GM21529 (cell line): ENCODE data around the gene PWWP2A.
"Not testable (repeated sequence)": the region's sequence is repeated elsewhere in the genome, so short reads cannot be mapped to it uniquely, and the experiment has no call there.

Experiments
- ATAC-seq: cut with Tn5 transposase; IDR thresholded peaks from one replicate; pipeline ENCODE4 v1.9.1; 2021; ENCODE audit not compliant: unreplicated experiment

Gene PWWP2A

GRCh38 chr5:160119142-160119904, at the start of gene PWWP2A:
TSS of gene PWWP2A (minus strand) at chr5:160119450. CDS start at chr5:160119388, 62 bp downstream.
- ATAC-seq, result peak; percentile 89

DNA sequence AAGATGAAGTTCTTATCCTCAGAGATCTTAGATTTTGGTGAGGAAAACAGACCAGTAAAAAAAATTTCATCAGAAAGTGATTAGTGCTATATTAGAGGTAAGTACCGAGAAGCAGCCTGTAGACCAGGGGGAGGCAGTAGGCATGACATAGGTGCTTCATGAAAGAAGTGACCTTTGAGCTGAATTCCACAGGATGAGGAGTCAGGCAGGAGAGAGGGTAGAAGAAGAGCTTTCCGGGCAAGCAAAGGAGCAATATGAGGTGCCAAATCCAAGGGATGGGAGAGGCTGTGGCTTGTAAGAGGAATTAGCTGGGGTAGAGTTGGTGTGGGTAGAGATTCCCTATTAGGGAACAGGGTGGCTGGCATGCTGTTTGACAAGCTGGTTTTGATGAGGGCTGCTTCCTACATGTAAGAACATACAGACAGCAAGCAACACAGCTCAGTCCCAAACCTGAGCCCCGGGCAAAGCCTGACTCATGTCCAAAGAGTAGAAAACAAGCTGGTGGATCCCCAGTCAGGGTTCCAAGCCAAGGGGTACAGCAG, 48.4 kb upstream of the PWWP2A start:
- no peak for ATAC-seq

- no peak for ATAC-seq
These were observed 47.8 kb upstream of the PWWP2A start for GRCh38 chr5:160166973-160167623.

DNA sequence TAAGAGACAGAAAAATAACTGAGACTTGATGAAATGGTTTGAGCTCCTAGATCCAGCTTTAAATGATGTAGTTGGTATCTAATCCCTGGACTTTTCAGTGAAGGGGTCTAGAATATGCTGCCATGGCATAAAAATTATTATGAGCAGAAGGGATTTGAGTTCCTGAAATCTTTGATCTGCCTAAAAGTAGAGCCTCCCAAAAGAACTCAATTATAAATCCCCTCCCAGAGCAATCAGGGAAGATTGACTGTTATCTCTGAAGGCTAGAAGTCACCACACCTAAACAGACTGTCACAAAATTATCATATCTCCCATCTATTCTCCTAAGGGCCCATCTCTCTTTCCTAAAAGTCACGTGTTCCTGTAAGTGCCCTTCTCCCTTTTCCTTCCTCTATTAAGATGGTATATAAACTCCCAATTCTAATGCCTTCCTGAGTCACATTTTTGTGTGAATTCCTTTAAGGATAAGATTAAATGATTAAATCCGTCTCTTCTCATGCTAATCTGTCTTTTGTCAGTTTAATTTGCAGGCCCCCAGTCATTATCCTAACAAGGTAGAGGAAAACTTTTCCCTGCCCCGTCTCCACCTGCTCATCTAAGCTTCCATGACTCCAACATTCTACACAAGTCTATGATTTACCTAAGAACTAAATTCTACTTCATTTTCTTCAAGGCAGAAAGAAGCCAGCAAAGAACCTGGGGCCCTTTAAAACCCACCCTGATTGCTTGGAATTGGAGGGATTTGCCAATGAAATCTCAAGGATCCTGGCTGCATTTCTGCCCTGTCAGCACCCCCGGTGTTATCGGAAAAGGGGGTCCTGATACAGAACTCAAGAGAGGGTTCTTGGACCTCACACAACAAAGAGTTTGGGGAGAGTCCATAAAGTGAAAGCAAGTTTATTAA, 47.1 kb upstream of the PWWP2A start:
- ATAC-seq, result no peak

DNA sequence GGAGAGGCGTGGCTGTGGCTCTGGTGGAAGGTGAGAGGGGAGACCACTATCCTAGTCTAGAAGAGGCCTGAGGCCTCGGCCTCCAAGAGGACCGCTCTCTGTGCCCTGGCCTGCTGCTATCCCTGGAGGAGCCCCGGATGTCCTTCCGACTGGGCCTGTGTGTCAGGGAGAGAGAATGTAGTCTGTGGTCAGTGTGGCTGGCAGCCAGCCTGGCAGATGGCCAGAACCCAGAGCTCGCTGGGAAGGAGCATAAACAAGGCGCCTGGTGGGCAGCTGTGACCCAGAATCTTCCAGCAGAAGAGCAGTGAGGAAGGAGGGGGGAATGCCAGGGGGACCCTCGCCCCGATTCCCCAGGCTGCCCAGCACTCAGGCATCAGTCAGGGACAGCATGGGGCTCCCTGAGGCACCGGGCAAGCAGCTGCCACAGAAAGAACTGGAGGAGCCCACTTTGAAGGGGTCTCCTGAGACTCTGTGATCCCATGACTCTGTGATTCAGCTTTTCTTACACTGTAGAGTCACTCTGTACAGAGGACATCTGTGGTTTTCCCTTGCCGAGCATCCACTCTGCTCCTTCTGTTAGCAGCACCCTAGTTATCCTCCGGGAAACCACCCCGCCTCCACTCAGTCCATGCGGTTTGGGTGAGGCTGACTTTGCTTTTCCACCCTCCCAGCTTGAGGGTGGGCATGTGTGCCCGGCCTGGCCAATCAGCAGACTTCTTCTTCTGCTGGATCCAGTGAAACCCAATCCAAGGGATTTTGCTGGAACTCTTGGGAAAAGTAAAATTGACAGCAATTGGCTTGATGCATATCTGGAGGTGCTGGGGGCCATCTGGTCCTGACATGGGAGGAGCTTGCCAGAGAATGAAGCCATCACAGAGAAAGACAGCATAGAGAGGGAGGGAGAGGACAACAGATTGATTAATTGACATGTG, 46.2 kb upstream of the PWWP2A start:
- no peak for ATAC-seq

- ATAC-seq, result no peak
These were observed 43.7 kb upstream of the PWWP2A start for GRCh38 chr5:160162910-160163309.

DNA sequence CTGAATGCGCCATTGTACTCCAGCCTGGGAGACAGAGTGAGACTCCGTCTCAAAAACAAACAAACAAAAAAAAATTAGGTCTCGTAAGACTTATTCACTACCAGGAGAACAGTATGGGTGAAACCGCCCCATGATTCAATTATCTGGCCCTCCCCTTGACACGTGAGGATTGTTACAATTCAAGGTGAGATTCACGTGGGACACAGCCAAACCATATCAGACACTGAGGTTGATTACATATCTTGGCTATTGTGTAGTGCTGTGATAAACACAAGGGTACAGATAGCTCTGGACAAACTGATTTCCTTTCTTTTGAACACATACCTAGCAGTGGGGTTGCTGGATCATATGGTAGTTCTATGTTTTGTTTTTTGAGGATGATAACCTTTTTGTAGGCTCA, 42.4 kb upstream of the PWWP2A start:
- ATAC-seq, result no peak

DNA sequence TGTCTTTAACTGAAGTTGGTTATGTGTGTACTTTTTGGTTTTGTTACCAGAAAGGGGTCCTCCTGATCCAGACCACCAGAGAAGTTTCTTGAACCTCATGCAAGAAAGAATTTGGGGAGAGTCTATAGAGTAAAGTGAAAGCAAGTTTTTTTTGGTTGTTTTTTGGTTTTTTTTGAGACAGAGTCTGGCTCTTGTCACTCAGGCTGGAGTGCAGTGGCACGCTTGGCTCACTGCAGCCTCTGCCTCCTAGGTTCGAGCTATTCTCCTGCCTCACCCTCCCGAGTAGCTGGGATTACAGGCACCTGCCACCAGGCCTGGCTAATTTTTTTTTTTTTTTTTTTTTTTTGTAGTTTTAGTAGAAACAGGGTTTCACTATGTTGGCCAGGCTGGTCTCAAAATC, 41.6 kb upstream of the PWWP2A start:
- not testable (repeated sequence) for ATAC-seq

- peak; percentile 71 for ATAC-seq
These were observed 40.9 kb upstream of the PWWP2A start for GRCh38 chr5:160159991-160160792.

DNA sequence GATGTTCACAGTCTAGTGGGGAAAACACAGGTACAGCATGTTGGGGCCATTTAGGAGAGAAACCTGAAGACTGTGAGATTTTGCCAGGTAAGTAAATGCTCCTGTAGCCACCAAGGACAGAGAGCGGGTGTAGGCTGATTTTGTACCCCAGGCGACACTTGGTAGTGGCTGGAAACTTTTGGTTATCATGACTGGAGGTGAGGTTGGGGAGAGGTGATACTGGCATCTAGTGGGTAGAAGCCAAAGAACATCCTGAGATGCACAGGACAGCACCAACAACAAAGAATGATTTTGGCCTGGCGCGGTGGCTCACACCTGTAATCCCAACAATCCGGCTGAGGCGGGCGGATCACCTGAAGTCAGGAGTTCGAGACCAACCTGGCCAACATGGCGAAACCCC, 38.8 kb upstream of the PWWP2A start:
- ATAC-seq, result no peak

- ATAC-seq, result no peak
These were observed 35.9 kb upstream of the PWWP2A start for GRCh38 chr5:160155017-160155750.

- no peak for ATAC-seq
These were observed 33.7 kb upstream of the PWWP2A start for GRCh38 chr5:160152901-160153300.

DNA sequence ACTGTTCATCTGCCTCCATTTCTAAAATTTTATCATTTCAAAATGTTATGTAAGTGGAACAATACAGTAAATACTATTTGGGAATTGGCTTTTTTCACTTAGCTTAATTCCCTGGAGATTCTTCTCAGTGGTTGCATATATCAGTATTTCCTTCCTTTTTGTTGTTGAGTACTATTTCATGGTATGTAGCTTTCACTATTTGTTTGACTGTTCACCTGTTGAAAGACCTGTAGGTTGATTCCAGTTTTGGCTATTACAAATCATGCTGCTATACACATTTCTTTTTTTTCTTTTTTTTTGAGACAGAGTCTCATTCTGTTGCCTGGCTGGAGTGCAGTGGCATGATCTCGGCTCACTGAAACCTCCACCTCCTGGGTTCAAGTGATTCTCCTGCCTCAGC, 33.0 kb upstream of the PWWP2A start:
- peak; percentile 75 for ATAC-seq

DNA sequence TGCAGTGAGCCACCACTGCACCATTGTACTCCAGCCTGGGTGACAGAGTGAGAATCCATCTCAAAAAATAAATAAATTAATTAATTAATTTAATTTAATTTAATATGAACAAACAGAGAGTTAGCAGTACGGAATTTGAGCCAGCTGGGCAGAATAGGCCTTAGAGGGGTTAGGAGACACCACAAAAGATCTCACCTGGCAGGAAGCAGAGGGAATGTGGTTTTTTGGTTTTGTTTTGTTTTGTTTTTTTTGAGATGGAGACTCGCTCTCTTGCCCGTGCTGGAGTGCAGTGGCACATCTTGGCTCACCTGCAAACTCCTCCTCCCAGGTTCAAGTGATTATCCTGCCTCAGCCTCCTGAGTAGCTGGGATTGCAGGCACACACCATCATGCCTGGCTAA, 31.8 kb upstream of the PWWP2A start:
- ATAC-seq, result no peak

DNA sequence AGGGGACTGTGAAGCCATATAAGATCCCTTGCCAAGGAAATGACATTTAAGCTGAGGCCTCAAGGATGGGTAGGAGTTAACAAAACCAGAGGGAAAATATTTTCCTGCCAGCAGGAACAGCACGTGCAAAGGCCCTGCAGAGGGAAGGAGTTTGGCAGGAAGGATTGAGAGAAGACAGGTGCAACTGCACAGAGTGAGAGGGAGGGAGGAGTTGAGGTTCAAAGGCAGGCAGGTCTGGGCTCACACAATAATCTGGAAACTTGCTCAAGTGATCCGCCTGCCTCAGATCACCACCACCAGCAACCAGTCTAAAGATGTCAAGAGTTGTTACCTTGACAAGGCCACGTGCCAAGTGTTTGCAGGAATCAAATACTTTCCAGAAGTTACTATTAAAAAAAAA, 31.1 kb upstream of the PWWP2A start:
- no peak for ATAC-seq

- not testable (repeated sequence) for ATAC-seq
These were observed 25.2 kb upstream of the PWWP2A start for GRCh38 chr5:160144436-160144835.

GRCh38 chr5:160134332-160134731, 15.1 kb upstream of the PWWP2A start:
- ATAC-seq, result no peak

DNA sequence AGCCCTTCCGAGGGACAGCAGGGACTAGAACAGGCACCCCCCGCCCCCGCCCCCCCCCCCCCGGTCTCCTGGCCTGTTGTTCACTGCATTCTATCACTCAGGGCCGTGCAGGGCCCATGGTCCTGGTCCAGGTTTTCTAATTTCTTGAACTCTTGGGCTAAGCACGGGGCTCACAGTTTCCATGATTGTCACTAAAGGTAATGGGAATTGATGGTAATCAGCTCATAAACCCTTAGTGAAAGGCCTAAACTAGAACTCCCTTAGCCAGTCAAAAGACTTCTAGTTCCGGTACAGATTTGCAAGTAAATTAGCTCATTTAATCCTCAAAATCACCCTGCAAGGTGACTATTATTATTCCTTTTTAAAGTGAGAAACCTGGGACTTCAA, 14.7 kb upstream of the PWWP2A start:
- ATAC-seq, result no peak
